Inflammatory macrophage treated with lipopolysaccharide for 4 hours (primary cell): ENCODE results near the gene WHRN.

ENCODE experiments used
- DNase-seq: peaks from one replicate; pipeline ENCODE4 v3.0.0-alpha.2; 2020

The WHRN gene

GRCh38 chr9:114446036-114446435, 59.2 kb downstream of the WHRN start:
- DNase-seq: no peak

- no peak for DNase-seq
These were observed 59.7 kb downstream of the WHRN start for GRCh38 chr9:114445616-114446015.

GRCh38 chr9:114442022-114442421, 63.3 kb downstream of the WHRN start:
- DNase-seq: no peak

- DNase-seq: no peak
These were observed 67.8 kb downstream of the WHRN start for GRCh38 chr9:114437401-114437893.

- DNase-seq: peak; percentile 14
These were observed 70.4 kb downstream of the WHRN start for GRCh38 chr9:114434878-114435311.

- no peak for DNase-seq
These were observed 71.5 kb downstream of the WHRN start for GRCh38 chr9:114433720-114434255.

- no peak for DNase-seq
These were observed 72.2 kb downstream of the WHRN start for GRCh38 chr9:114433086-114433485.

- no peak for DNase-seq
These were observed 72.8 kb downstream of the WHRN start for GRCh38 chr9:114432323-114433067.

- DNase-seq: no peak
These were observed 73.5 kb downstream of the WHRN start for GRCh38 chr9:114431770-114432169.

- no peak for DNase-seq
These were observed 74.3 kb downstream of the WHRN start for GRCh38 chr9:114431003-114431402.

- no peak for DNase-seq
These were observed 74.8 kb downstream of the WHRN start for GRCh38 chr9:114430457-114430856.

- no peak for DNase-seq
These were observed 75.8 kb downstream of the WHRN start for GRCh38 chr9:114429488-114429887.

- DNase-seq: no peak
These were observed 76.8 kb downstream of the WHRN start for GRCh38 chr9:114428466-114428865.

GRCh38 chr9:114427644-114428043, 77.6 kb downstream of the WHRN start:
- no peak for DNase-seq

- no peak for DNase-seq
These were observed 79.0 kb downstream of the WHRN start for GRCh38 chr9:114426046-114426948.

GRCh38 chr9:114425126-114425525, 80.1 kb downstream of the WHRN start:
- DNase-seq: no peak

GRCh38 chr9:114424126-114424525, 81.1 kb downstream of the WHRN start:
- no peak for DNase-seq

GRCh38 chr9:114423181-114423580, 82.1 kb downstream of the WHRN start:
- no peak for DNase-seq

GRCh38 chr9:114421147-114421546, 84.1 kb downstream of the WHRN start:
- no peak for DNase-seq

- DNase-seq: no peak
These were observed 85.5 kb downstream of the WHRN start for GRCh38 chr9:114419796-114420195.

GRCh38 chr9:114418053-114418452, 87.2 kb downstream of the WHRN start:
- DNase-seq: no peak

- DNase-seq: no peak
These were observed 87.8 kb downstream of the WHRN start for GRCh38 chr9:114417511-114417910.

GRCh38 chr9:114416906-114417305, 88.4 kb downstream of the WHRN start:
- no peak for DNase-seq

GRCh38 chr9:114416290-114416689, 89.0 kb downstream of the WHRN start:
- peak; percentile 90 for DNase-seq
